Breast epithelium (tissue), 3 donors: ENCODE measurements around the gene ZNF502.

ENCODE experiments used
- POLR2A ChIP-seq: fragments of 450-650 bp; IDR thresholded peaks from one replicate; pipeline ENCODE4 v1.6.1; 2016; ENCODE audit warnings: antibody characterized with exemption, mild to moderate bottlenecking, moderate library complexity
- POLR2AphosphoS5 ChIP-seq, 3 donors: sonication (generic); formaldehyde crosslinking; IDR thresholded peaks; one replicate each; pipeline ENCODE4 v1.6.1; 2017; ENCODE audit warnings: antibody characterized with exemption in 3 of 3
- TF ChIP-seq, protein P1 (sequence below), 3 donors: fragments of 450-650 bp; IDR thresholded peaks; one replicate each; pipeline ENCODE4 v1.5.1; 2016 to 2017; ENCODE audit warnings: antibody characterized with exemption in 3 of 3, mild to moderate bottlenecking in 3 of 3, moderate library complexity in 3 of 3

DNA sequence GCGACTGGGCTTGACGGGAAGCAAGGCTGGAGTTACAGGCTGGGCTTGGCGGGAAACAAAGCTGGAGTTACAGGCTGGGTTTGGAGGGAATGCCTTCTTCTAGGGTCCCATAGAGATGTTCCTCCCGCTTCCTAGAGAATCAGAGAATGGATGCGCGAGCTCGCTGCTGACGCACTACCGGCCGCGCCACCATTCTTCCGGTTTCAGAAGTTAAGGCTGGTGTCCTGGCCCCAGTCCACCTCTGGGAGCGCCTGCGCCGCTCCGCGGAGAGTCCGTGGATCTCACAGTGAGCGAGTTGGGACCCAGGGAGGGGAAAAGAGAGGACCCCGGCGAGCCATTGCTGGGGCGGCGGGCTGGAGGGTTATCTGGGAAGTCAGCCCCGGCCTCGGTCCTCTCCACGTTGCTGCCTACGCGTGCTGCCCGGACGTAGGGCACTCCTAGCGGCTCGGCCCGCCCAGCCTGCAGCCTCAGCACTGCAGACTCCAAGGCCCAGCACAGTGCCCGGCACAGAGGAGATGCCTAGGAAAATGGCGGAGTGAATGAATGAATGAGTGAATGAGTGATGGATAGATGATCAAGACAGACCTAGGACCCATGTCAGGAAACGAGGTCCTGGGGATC lies at the start of gene ZNF502:
- TF ChIP-seq, protein P1, sequence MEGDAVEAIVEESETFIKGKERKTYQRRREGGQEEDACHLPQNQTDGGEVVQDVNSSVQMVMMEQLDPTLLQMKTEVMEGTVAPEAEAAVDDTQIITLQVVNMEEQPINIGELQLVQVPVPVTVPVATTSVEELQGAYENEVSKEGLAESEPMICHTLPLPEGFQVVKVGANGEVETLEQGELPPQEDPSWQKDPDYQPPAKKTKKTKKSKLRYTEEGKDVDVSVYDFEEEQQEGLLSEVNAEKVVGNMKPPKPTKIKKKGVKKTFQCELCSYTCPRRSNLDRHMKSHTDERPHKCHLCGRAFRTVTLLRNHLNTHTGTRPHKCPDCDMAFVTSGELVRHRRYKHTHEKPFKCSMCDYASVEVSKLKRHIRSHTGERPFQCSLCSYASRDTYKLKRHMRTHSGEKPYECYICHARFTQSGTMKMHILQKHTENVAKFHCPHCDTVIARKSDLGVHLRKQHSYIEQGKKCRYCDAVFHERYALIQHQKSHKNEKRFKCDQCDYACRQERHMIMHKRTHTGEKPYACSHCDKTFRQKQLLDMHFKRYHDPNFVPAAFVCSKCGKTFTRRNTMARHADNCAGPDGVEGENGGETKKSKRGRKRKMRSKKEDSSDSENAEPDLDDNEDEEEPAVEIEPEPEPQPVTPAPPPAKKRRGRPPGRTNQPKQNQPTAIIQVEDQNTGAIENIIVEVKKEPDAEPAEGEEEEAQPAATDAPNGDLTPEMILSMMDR (IDR thresholded peaks at IDR 0.05) = peak in 2 of 3 donors; percentile 26 to 37
- TF ChIP-seq POLR2A (no peak), POLR2AphosphoS5 (IDR thresholded peaks at IDR 0.05) (peak; percentile 12 to 54 (median 16))
